Upper lobe of left lung (tissue), 6 donors: Measurements from ENCODE around the gene GPR31. TPM values are rescaled to one million over a fixed set of nuclear protein-coding genes. Genes with fewer than 3 reads are reported as not detected.

Experiments used
- ATAC-seq, 2 donors: fragments of 200-7000 bp; cut with Tn5 transposase; one replicate each; pipeline ENCODE4 v1.9.1; 2022; ENCODE audit warnings: mild to moderate bottlenecking in 2 of 2, moderate library complexity in 2 of 2; ENCODE audit not compliant: low FRiP score in 2 of 2
- DNase-seq, 2 donors: peaks; one replicate each; pipeline ENCODE4 v3.0.0-alpha.2; 2019 to 2020
- H3K27ac ChIP-seq, 4 donors: fragments of 200-600 bp; sonication (generic); one replicate each; pipeline ENCODE4 v1.5.1; 2016 to 2019
- H3K27me3 ChIP-seq, 4 donors: fragments of 200-600 bp; sonication (generic); one replicate each; pipeline ENCODE4 v1.5.1; 2017 to 2019
- H3K36me3 ChIP-seq, 4 donors: fragments of 200-600 bp; sonication (generic); one replicate each; pipeline ENCODE4 v1.5.1; 2016 to 2019
- H3K4me1 ChIP-seq, 4 donors: fragments of 200-600 bp; sonication (generic); one replicate each; pipeline ENCODE4 v1.5.1; 2018 to 2019
- H3K4me3 ChIP-seq, 4 donors: fragments of 200-600 bp; sonication (generic); one replicate each; pipeline ENCODE4 v1.5.1; 2017 to 2019; ENCODE audit warnings: mild to moderate bottlenecking in 2 of 4, moderate library complexity in 1 of 4
- H3K9me3 ChIP-seq, 4 donors: fragments of 200-600 bp; sonication (generic); one replicate each; pipeline ENCODE4 v1.5.1; 2018 to 2019
- EP300 ChIP-seq, 4 donors: sonication (generic); formaldehyde crosslinking; IDR thresholded peaks; one replicate each; pipeline ENCODE4 v1.5.1; 2017; ENCODE audit warnings: antibody characterized with exemption in 4 of 4, control low read depth in 2 of 4
- POLR2A ChIP-seq, 4 donors: fragments of 450-650 bp; IDR thresholded peaks; one replicate each; pipeline ENCODE4 v1.5.1; 2016 to 2017; ENCODE audit warnings: antibody characterized with exemption in 4 of 4, mild to moderate bottlenecking in 2 of 4
- POLR2AphosphoS5 ChIP-seq, 2 donors: sonication (generic); formaldehyde crosslinking; IDR thresholded peaks; one replicate each; pipeline ENCODE4 v1.5.1; 2017; ENCODE audit warnings: antibody characterized with exemption in 2 of 2
- WGBS, 2 donors: methylation state at CpG; one replicate each; pipeline ENCODE4 v1.1.5; 2017 to 2018; 5-methylcytosine and 5-hydroxymethylcytosine counted together
- total RNA-seq, 6 donors: library from RNA; depleted of rRNA in 4 of 6; stranded (reverse); fragments of >200 nt in 4 of 6; gene quantifications; one replicate each; pipeline versions ENCODE4 v1.1.0 to v1.2.1, GENCODE V29; 2016 to 2021
- TF ChIP-seq, protein P1 (sequence below), 6 experiments: fragments of 450-650 bp in 4 of 6; fragments of 200-600 bp in 2 of 6; sonication (generic) in 2 of 6; IDR thresholded peaks; one replicate each; pipeline ENCODE4 v1.5.1; 2016 to 2019; ENCODE audit warnings: antibody characterized with exemption in 6 of 6
- donor health status: DM: no; HTN: no; CAD: no; lungs with moderate emphysema.
- donor health status: DM: no; HTN: yes; CAD: no; lungs with severe emphysema.

GPR31 gene
- total RNA-seq, 6 donors from 2014 or later: not detected

DNA sequence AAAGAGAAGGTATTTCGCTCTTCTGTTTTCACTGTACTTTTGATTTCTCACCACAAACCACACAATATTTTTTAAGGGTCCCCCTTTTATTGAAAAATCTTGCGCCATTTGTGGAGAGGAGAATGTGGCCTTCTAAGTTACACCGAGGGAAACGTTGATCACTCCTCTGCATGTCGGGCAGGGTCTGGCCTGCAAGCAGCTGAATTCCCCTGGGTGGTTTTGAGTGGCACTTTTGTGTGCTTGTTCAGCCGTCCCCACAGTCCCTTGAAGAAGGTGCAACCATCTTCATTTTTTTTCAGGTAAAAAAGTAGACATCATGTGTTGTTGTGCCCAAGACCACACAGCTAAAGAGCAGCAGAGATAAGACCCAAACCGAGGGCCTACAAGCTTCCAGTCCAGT is 6.1 kb downstream of the GPR31 start:
- H3K4me3 ChIP-seq: no peak overlapping the region
- no peak for DNase-seq
- no peaks in the 10 kb centered on the region for H3K9me3 ChIP-seq
- no peaks in the 10 kb centered on the region for H3K4me1 ChIP-seq
- no peak for TF ChIP-seq POLR2A (IDR thresholded peaks at IDR 0.05)
- TF ChIP-seq, protein P1, sequence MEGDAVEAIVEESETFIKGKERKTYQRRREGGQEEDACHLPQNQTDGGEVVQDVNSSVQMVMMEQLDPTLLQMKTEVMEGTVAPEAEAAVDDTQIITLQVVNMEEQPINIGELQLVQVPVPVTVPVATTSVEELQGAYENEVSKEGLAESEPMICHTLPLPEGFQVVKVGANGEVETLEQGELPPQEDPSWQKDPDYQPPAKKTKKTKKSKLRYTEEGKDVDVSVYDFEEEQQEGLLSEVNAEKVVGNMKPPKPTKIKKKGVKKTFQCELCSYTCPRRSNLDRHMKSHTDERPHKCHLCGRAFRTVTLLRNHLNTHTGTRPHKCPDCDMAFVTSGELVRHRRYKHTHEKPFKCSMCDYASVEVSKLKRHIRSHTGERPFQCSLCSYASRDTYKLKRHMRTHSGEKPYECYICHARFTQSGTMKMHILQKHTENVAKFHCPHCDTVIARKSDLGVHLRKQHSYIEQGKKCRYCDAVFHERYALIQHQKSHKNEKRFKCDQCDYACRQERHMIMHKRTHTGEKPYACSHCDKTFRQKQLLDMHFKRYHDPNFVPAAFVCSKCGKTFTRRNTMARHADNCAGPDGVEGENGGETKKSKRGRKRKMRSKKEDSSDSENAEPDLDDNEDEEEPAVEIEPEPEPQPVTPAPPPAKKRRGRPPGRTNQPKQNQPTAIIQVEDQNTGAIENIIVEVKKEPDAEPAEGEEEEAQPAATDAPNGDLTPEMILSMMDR (IDR thresholded peaks at IDR 0.05): no peak
- TF ChIP-seq EP300 (IDR thresholded peaks at IDR 0.05): no peak
- TF ChIP-seq POLR2AphosphoS5 (IDR thresholded peaks at IDR 0.05): no peak
- H3K27ac ChIP-seq: no peak overlapping the region
- no peaks in the 10 kb centered on the region for H3K27me3 ChIP-seq
- no peak for ATAC-seq
- 83 to 86% methylated on average over 7 of the region's 7 CpGs for WGBS, 2 donors
- H3K36me3 ChIP-seq: no peaks in the 10 kb centered on the region

DNA sequence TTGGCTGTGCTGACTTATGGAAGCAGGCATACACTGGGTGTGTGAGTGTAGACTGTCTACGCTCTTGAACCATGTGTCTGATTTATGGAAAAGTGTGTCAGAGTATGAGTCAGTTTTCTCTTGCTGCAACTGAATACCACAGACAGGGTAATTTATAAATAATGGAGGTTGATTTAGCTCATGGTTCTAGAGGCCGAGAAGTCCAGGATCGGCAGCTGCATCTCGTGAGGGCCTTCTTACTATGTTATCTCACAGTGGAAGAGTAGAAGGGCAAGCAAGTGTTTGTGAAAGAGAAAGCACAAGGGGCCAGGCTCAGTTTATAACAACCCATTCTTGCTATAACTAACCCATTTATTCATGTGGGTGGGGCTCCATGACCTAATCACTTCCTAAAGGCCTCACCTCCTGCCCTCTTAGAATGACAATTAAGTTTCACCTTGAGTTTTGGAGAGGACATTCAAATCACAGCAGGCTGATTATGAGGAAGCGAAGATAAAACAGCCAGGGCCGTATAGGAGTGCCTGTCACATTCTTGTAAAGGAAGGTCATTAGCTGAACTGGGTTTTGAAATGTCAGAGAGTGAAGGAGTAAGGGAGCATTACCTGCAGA is 6.7 kb downstream of the GPR31 start:
- no peaks in the 10 kb centered on the region for H3K36me3 ChIP-seq
- WGBS, 2 donors: 84 to 90% methylated on average over 6 of the region's 6 CpGs
- TF ChIP-seq POLR2AphosphoS5 (IDR thresholded peaks at IDR 0.05) (no peak), POLR2A (IDR thresholded peaks at IDR 0.05) (no peak), EP300 (IDR thresholded peaks at IDR 0.05) (no peak)
- no peak overlapping the region for H3K27ac ChIP-seq
- DNase-seq (no peak), ATAC-seq (no peak)
- no peak overlapping the region for H3K4me3 ChIP-seq
- H3K27me3 ChIP-seq: no peaks in the 10 kb centered on the region
- H3K4me1 ChIP-seq: no peaks in the 10 kb centered on the region
- no peaks in the 10 kb centered on the region for H3K9me3 ChIP-seq

DNA sequence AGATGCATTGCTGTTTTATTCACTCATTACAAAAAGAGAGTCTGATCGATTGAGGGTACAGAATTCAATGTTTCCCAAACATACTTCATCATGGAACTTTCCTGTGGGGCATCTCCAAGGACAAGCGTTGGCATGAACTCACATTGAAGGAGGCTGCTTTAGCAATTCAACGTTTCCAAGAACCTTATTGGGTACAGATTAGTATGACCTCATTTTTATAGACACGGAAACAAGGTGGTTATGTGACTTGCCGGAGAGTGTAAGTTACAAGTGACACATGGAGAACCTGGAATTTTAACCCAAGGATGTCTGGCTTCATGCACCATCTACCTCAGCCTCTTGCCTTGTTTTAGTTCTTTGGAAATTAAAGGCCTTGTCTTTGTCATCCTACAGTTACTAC is 8.8 kb downstream of the GPR31 start:
- H3K4me3 ChIP-seq: no peak overlapping the region
- no peak for ATAC-seq
- H3K4me1 ChIP-seq: no peaks in the 10 kb centered on the region
- no peak overlapping the region for H3K27ac ChIP-seq
- no peaks in the 10 kb centered on the region for H3K9me3 ChIP-seq
- H3K27me3 ChIP-seq: no peaks in the 10 kb centered on the region
- no peak for TF ChIP-seq EP300 (IDR thresholded peaks at IDR 0.05)
- TF ChIP-seq POLR2AphosphoS5 (IDR thresholded peaks at IDR 0.05): no peak
- TF ChIP-seq, protein P1 (IDR thresholded peaks at IDR 0.05): no peak
- no peak for TF ChIP-seq POLR2A (IDR thresholded peaks at IDR 0.05)
- no peak for DNase-seq
- no peaks in the 10 kb centered on the region for H3K36me3 ChIP-seq
- 78 to 86% methylated on average over 5 of the region's 5 CpGs for WGBS, 2 donors

DNA sequence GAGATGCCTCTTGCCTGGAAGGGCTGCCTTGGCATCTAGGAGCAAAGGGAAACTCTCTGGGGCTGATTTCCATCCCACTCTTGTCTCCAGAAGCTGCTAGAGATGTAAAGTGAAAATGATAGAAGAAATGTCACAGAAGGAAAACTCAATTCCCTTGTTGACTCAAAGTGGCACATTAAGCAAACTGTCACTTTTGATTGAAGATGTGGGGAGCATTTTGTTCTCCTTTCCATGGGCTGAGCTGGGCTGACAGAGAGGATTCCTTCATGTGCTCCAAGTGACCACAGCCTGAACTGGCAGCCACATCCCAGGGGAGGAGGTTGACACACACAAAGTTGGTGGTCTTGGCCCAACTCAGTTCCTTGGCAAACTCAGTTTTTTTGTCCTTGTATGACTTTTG is 9.8 kb downstream of the GPR31 start:
- H3K27me3 ChIP-seq: no peaks in the 10 kb centered on the region
- no peaks in the 10 kb centered on the region for H3K9me3 ChIP-seq
- no peak for ATAC-seq
- no peak overlapping the region for H3K4me3 ChIP-seq
- no peak for DNase-seq
- no peaks in the 10 kb centered on the region for H3K4me1 ChIP-seq
- H3K36me3 ChIP-seq: no peaks in the 10 kb centered on the region
- TF ChIP-seq, protein P1 (IDR thresholded peaks at IDR 0.05): no peak
- TF ChIP-seq POLR2A (IDR thresholded peaks at IDR 0.05) (no peak), POLR2AphosphoS5 (IDR thresholded peaks at IDR 0.05) (no peak), EP300 (IDR thresholded peaks at IDR 0.05) (no peak)
- no peak overlapping the region for H3K27ac ChIP-seq

DNA sequence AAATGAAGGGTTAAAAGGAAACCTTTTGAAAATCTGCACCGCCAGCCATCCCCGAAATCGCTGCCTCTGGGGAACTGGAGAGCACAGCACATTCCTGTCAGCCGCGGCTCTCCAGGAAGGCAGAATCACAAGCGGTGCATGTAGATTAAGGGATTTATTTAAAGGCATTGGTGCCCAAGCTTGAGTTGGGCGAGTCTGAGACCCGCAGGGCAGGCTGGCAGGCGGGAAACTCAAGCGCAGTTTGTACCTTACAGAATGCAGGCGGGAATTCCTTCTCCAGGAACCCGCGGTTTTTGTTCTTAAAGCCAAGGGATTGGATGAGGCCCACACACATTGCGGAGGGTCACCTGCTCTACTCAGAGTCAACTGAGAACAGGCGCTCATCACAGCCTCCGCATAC is 10.8 kb downstream of the GPR31 start:
- no peak for TF ChIP-seq POLR2AphosphoS5 (IDR thresholded peaks at IDR 0.05)
- TF ChIP-seq, protein P1 (IDR thresholded peaks at IDR 0.05): no peak
- no peak for ATAC-seq
- peak overlapping the region in 3 of 4 donors; percentile 1 to 34 (median 8) for H3K4me3 ChIP-seq

More for the DNA sequence above, 10.8 kb downstream of the GPR31 start:
- Histone ChIP-seq H3K27me3 (no peaks in the 10 kb centered on the region), H3K36me3 (no peaks in the 10 kb centered on the region), H3K4me1 (peaks cover 0 to 4% (median 1%) of the 10 kb centered on the region in 4 donors), H3K9me3 (no peaks in the 10 kb centered on the region), H3K27ac (no peak overlapping the region)
- WGBS, 2 donors: 36 to 53% methylated on average over 10 to 16 of the region's 16 CpGs
- DNase-seq: no peak
